HepG2 (cell line): Measurements from ENCODE around the gene DYNC2I2. TPM values are rescaled to one million over a fixed set of nuclear protein-coding genes. Genes with fewer than 3 reads are reported as not detected.

Experiments
- ARID2 ChIP-seq: sonication (generic); formaldehyde crosslinking; IDR thresholded peaks from 2 replicates; pipeline ENCODE4 v1.8.1; 2022; ENCODE audit warnings: mild to moderate bottlenecking, missing genetic modification reagents, borderline replicate concordance
- ARNT ChIP-seq: fragments of 450-650 bp; IDR thresholded peaks from 2 replicates; pipeline ENCODE4 v1.6.1; 2017
- GABPA ChIP-seq, 2 experiments: IDR thresholded peaks; 2 replicates each; pipeline ENCODE4 v1.6.1; 2011 to 2016; ENCODE audit warnings: low read depth in 2 of 2, low read length in 1 of 2, missing biosample characterization in 1 of 2, missing genetic modification characterization in 1 of 2
- PHF5A ChIP-seq: IDR thresholded peaks from one replicate; pipeline ENCODE4 v1.6.1; 2018; ENCODE audit warnings: low read depth, missing genetic modification reagents; ENCODE audit not compliant: unreplicated experiment
- POLR2G ChIP-seq: fragments of 200-400 bp; formaldehyde crosslinking; IDR thresholded peaks from 2 replicates; pipeline ENCODE4 v1.6.1; 2018; ENCODE audit warnings: mild to moderate bottlenecking, low read depth, low read length, moderate library complexity
- SNAI1 ChIP-seq: sonication (generic); formaldehyde crosslinking; IDR thresholded peaks from 2 replicates; pipeline ENCODE4 v1.5.0; 2020; ENCODE audit warnings: mild to moderate bottlenecking, missing genetic modification reagents, borderline replicate concordance
- STAG1 ChIP-seq: sonication (generic); formaldehyde crosslinking; IDR thresholded peaks from 2 replicates; pipeline ENCODE4 v1.4.0; 2020; ENCODE audit warnings: missing genetic modification reagents
- TOPORS ChIP-seq: sonication (generic); formaldehyde crosslinking; IDR thresholded peaks from 2 replicates; pipeline ENCODE4 v1.8.0; 2023; ENCODE audit warnings: mild to moderate bottlenecking, missing genetic modification reagents
- ZNF12 ChIP-seq: sonication (generic); formaldehyde crosslinking; IDR thresholded peaks from 2 replicates; pipeline ENCODE4 v1.5.0; 2020; ENCODE audit warnings: missing genetic modification reagents
- ZNF775 ChIP-seq: sonication (generic); formaldehyde crosslinking; IDR thresholded peaks from 2 replicates; pipeline ENCODE4 v1.4.0; 2020; ENCODE audit warnings: missing genetic modification reagents, mild to moderate bottlenecking, moderate library complexity, borderline replicate concordance
- polyA plus RNA-seq, 8 experiments: library from polyadenylated mRNA; depleted of rRNA in 3 of 8; stranded (reverse) in 7 of 8; unstranded in 1 of 8; fragments of >200 nt; fragmentation: Illumina TruSeq in 4 of 8; extraction: Trizol in 4 of 8; gene quantifications; 2 replicates each; pipeline versions ENCODE4 v1.2.1 to v1.2.3, GENCODE V29; 2011 to 2016; ENCODE audit warnings: low read depth in 4 of 8, missing spikeins in 1 of 8, mixed read lengths in 1 of 8; ENCODE audit not compliant: insufficient read depth in 1 of 8
- total RNA-seq, 5 experiments: library from RNA; depleted of rRNA; stranded (reverse); fragments of >200 nt; fragmentation: Illumina TruSeq; extraction: Trizol; gene quantifications; 2 replicates each; pipeline ENCODE4 v1.2.3, GENCODE V29; 2016; ENCODE audit warnings: low read depth in 1 of 5
- TF ChIP-seq, protein P1 (sequence below): sonication (generic); formaldehyde crosslinking; IDR thresholded peaks from 2 replicates; pipeline ENCODE4 v1.8.0; 2022; ENCODE audit warnings: missing genetic modification reagents, low read depth, mild to moderate bottlenecking, borderline replicate concordance
- TF ChIP-seq, protein P2 (sequence below): sonication (generic); formaldehyde crosslinking; IDR thresholded peaks from 2 replicates; pipeline ENCODE4 v1.5.1; 2020; ENCODE audit warnings: missing genetic modification reagents, mild to moderate bottlenecking, borderline replicate concordance
- TF ChIP-seq, protein P3 (sequence below), 2 experiments: fragments of 450-650 bp in 1 of 2; sonication (generic) in 1 of 2; formaldehyde crosslinking in 1 of 2; IDR thresholded peaks; 2 replicates each; pipeline versions ENCODE4 v1.6.1 to v1.8.0; 2016 to 2022; ENCODE audit warnings: antibody characterized with exemption in 1 of 2, mild to moderate bottlenecking in 1 of 2, missing genetic modification reagents in 1 of 2
- TF ChIP-seq, protein P4 (sequence below): sonication (generic); formaldehyde crosslinking; IDR thresholded peaks from 2 replicates; pipeline ENCODE4; 2020; ENCODE audit warnings: missing genetic modification reagents, mild to moderate bottlenecking, borderline replicate concordance

DYNC2I2 gene
- total and polyA plus RNA-seq, 2 of the 13 experiments (the other 11 are each of a cell fraction or from before 2014, with no cell fraction given) = 13.7 to 40.2 TPM

GRCh38 chr9:128656416-128657343 lies at the start of gene DYNC2I2 (continued):
- no peak for TF ChIP-seq STAG1 (CRISPR knock-in tag)
- TF ChIP-seq TOPORS = peak; percentile 78
- no peak for TF ChIP-seq ARID2 (CRISPR knock-in tag)
- 0 out of 2 replicates have a peak, but pooled peaks have one; percentile 65 for TF ChIP-seq ZNF775 (CRISPR knock-in tag)
- TF ChIP-seq ARNT = no peak
- peak; percentile 55 for TF ChIP-seq GABPA (IDR thresholded peaks at IDR 0.05; ENCODE audit: low read depth, low read length)
- peak; percentile 86 for TF ChIP-seq GABPA (CRISPR knock-in tag; IDR thresholded peaks at IDR 0.05; ENCODE audit: low read depth)
- TF ChIP-seq SNAI1 (CRISPR knock-in tag) = no peak
- TF ChIP-seq, protein P1, sequence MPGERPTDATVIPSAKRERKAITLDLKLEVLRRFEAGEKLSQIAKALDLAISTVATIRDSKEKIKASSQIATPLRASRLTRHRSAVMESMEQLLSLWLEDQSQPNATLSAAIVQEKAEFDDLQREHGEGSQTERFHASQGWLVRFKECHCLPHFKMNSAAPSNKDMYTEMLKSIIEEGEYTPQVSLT (CRISPR knock-in tag) = no peak; the same call in 1 of the 2 replicates
- TF ChIP-seq, protein P2, sequence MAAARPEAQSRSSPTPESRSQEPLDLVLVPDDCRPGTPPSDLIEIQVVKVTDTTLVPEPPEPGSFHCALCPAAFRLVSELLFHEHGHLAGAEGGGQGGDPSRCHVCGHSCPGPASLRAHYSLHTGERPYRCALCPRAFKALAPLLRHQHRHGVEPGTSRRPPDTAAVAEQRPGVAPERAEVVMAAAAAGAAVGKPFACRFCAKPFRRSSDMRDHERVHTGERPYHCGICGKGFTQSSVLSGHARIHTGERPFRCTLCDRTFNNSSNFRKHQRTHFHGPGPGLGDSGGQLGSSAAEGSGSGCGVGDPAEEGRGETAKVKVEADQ (CRISPR knock-in tag) = peak; percentile 81
- peak; percentile 46; the same call in 1 of the 2 replicates for TF ChIP-seq ZNF12
- TF ChIP-seq, protein P3, sequence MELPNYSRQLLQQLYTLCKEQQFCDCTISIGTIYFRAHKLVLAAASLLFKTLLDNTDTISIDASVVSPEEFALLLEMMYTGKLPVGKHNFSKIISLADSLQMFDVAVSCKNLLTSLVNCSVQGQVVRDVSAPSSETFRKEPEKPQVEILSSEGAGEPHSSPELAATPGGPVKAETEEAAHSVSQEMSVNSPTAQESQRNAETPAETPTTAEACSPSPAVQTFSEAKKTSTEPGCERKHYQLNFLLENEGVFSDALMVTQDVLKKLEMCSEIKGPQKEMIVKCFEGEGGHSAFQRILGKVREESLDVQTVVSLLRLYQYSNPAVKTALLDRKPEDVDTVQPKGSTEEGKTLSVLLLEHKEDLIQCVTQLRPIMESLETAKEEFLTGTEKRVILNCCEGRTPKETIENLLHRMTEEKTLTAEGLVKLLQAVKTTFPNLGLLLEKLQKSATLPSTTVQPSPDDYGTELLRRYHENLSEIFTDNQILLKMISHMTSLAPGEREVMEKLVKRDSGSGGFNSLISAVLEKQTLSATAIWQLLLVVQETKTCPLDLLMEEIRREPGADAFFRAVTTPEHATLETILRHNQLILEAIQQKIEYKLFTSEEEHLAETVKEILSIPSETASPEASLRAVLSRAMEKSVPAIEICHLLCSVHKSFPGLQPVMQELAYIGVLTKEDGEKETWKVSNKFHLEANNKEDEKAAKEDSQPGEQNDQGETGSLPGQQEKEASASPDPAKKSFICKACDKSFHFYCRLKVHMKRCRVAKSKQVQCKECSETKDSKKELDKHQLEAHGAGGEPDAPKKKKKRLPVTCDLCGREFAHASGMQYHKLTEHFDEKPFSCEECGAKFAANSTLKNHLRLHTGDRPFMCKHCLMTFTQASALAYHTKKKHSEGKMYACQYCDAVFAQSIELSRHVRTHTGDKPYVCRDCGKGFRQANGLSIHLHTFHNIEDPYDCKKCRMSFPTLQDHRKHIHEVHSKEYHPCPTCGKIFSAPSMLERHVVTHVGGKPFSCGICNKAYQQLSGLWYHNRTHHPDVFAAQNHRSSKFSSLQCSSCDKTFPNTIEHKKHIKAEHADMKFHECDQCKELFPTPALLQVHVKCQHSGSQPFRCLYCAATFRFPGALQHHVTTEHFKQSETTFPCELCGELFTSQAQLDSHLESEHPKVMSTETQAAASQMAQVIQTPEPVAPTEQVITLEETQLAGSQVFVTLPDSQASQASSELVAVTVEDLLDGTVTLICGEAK (IDR thresholded peaks at IDR 0.05) = no peak
- TF ChIP-seq, protein P3 (CRISPR knock-in tag; IDR thresholded peaks at IDR 0.05) = peak; percentile 76
- TF ChIP-seq POLR2G = peak; percentile 92
- TF ChIP-seq, protein P4, sequence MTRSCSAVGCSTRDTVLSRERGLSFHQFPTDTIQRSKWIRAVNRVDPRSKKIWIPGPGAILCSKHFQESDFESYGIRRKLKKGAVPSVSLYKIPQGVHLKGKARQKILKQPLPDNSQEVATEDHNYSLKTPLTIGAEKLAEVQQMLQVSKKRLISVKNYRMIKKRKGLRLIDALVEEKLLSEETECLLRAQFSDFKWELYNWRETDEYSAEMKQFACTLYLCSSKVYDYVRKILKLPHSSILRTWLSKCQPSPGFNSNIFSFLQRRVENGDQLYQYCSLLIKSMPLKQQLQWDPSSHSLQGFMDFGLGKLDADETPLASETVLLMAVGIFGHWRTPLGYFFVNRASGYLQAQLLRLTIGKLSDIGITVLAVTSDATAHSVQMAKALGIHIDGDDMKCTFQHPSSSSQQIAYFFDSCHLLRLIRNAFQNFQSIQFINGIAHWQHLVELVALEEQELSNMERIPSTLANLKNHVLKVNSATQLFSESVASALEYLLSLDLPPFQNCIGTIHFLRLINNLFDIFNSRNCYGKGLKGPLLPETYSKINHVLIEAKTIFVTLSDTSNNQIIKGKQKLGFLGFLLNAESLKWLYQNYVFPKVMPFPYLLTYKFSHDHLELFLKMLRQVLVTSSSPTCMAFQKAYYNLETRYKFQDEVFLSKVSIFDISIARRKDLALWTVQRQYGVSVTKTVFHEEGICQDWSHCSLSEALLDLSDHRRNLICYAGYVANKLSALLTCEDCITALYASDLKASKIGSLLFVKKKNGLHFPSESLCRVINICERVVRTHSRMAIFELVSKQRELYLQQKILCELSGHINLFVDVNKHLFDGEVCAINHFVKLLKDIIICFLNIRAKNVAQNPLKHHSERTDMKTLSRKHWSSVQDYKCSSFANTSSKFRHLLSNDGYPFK (CRISPR knock-in tag) = peak; percentile 98
- TF ChIP-seq PHF5A (CRISPR knock-in tag) = no peak
